Measurements from ENCODE around the gene RFC4.

GRCh38 chr3:186785495-186786018, 20.7 kb downstream of the RFC4 start:
- TF ChIP-seq, protein P1, sequence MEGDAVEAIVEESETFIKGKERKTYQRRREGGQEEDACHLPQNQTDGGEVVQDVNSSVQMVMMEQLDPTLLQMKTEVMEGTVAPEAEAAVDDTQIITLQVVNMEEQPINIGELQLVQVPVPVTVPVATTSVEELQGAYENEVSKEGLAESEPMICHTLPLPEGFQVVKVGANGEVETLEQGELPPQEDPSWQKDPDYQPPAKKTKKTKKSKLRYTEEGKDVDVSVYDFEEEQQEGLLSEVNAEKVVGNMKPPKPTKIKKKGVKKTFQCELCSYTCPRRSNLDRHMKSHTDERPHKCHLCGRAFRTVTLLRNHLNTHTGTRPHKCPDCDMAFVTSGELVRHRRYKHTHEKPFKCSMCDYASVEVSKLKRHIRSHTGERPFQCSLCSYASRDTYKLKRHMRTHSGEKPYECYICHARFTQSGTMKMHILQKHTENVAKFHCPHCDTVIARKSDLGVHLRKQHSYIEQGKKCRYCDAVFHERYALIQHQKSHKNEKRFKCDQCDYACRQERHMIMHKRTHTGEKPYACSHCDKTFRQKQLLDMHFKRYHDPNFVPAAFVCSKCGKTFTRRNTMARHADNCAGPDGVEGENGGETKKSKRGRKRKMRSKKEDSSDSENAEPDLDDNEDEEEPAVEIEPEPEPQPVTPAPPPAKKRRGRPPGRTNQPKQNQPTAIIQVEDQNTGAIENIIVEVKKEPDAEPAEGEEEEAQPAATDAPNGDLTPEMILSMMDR (IDR thresholded peaks at IDR 0.05; ENCODE audit: insufficient read depth, low read depth, low read length), result no peak
- TF ChIP-seq EZH2 (IDR thresholded peaks at IDR 0.05; ENCODE audit: insufficient read depth, low read length), result no peak

Measured in astrocyte (in vitro differentiated cells and primary cell).